HG02884 (cell line): ENCODE results near the gene C1QTNF4.

Source experiments
- ATAC-seq: cut with Tn5 transposase; IDR thresholded peaks from one replicate; pipeline ENCODE4 v1.9.1; 2021; ENCODE audit warnings: mild to moderate bottlenecking, moderate library complexity; ENCODE audit not compliant: unreplicated experiment

The C1QTNF4 gene

DNA sequence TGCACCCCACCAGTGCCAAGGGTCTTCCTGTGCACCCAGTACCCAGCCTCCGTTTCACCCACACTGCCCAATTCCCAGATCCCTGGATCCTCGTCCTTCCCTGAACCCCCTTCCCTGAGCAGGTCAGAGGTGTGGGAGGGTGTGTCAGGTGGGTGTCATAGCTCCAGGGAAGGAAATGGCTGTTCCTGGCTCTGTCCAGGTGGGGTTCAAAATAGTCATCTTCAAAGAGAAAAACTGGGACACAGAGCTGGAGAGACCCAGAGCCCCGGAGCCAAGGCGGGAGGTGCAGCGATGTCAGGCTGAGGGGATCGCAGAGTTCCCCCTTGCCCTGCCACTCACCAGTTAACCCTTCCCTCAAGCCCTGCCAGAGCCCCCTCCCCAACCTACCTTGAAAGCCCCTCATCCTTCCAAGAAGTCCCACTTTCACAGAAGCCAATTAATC lies 698 bp downstream of the C1QTNF4 start:
- ATAC-seq = no peak

DNA sequence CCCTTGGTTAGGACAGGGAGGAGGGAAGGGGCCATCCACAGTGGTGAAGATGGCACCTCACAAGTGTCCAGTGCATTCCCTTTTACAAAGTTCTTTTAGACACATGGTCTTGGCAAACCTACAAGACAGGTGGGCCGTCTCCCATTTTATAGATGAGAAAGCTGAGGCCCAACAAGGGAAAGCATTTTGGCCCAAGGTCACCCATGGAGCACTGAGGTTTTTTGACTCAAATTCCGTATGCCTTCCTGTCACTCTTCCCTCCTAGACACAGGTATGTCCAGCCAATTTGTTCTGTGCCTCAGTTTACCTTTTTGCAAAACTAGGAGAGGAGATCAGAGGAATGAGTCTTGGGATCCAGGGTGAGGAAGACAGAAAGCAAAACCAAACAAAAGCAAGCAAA lies 1.2 kb downstream of the C1QTNF4 start:
- ATAC-seq = no peak

DNA sequence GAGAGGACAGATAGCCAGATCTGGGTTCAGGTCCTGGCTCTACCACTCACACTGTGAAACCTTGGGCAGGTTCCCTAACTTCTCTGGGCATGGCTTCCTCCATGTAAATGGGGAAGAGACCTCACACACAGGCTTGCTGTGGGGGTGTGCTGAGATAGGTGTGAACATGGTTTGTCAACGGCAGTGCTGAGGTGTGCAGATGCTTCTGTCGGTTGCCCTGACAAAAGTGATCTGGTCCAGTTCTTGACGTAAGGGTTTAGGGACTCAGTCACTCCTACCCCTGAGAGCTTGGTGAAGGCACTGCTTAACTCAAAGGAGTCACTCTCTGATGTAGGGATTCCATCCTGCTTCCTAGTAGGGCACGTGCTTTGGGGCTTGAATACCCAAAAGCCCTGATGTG lies 2.0 kb downstream of the C1QTNF4 start:
- no peak for ATAC-seq

DNA sequence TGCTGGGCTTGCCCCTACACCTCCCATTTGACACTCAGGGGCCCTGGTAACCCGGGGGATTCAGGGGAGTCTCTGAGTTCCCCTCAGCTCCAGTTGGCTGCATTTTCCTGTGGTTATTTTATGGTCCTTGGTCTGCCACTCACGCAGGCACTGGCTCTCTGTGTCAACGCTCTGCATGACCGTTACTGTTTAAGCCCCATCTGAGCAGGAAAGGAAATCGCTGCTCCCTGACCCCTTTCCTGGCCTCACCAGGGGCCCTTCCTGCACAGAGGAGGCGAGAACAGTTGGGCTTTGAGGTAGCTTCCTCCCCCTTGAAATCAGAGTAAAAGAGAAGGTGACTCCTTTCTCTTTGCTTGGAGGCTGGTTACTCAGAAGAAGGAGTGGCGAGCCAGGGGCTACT lies 2.4 kb downstream of the C1QTNF4 start:
- no peak for ATAC-seq

DNA sequence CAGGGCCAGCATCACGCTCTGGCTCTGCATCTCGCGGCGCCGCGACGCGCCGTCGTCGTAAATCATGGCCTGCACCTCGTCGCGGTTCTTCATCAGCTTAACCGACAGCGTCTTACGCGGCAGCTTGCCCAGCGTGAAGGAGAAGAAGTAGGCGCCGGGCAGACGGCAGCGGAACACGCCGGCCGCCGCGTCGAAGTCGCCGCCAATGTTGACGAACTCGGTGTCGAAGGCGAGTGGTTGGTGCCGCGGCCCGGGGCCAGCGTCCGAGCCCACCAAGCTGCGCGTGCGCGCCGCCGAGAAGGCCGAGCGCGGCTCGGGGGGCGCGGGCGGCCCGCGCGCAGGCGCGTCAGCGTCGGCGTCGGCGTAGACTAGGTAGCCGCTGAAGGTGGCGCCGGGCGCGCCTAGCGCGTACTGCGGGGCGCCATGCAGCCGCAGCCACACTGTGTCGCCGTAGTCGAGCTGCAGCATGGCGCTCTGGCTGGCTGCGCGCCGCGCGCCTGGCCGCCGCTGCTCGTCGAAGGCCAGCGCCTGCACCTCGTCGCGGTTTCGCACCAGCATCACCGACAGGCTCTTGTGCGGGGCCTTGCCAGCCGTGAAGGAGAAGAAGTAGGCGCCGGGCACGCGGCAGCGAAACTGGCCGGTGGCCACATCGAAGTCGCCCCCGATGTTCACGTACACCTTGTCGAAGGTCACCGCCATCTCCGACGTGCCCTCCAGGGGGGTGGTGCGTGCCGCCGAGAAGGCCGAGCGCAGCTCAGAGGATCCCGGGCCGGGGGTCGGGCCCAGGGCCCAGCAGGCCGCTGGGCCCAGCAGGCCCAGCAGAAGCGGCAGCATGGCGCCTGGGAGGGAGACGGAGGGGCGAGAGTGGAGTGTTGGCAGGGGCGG lies 4.0 kb downstream of the C1QTNF4 start:
- ATAC-seq = no peak

DNA sequence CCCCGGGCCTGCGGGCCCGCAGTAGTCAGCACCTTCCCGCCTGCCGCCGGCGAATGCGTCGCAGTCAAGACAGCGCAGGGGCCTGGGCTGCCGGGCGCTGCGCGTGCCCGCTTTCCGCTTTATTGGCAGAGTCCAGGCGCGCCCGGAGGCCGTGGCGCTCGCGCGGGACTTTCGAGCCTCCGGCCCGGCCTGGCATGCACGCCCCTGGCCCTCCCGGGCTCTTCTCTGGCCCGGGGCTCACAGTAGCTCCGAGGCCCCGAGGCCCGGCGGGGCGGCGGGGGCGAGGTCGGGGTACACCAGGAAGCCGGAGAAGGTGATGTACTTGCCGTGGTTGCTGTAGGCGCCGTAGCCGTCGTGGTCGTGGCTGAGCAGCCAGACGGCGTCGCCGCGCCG lies 4.6 kb downstream of the C1QTNF4 start:
- no peak for ATAC-seq

DNA sequence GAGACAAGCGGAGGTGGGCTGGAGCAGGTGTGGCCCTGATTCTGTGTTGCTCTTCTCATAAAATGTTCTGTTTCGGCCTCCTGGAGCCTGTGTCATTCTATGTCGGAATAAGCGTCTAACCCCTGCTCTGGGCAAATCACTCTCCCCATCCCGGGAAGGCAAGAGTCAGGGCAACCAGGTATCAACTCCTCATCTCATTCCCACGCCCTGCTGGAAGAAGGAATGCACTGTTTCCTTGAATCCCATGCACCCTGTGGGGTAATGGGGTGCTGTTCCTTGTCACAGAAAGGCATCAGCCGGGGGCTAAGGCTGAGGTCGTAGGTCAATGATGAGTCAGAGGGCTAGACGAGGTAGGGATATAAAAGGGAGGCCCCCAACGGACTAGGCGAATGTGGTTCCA lies 5.1 kb downstream of the C1QTNF4 start:
- ATAC-seq = no peak

DNA sequence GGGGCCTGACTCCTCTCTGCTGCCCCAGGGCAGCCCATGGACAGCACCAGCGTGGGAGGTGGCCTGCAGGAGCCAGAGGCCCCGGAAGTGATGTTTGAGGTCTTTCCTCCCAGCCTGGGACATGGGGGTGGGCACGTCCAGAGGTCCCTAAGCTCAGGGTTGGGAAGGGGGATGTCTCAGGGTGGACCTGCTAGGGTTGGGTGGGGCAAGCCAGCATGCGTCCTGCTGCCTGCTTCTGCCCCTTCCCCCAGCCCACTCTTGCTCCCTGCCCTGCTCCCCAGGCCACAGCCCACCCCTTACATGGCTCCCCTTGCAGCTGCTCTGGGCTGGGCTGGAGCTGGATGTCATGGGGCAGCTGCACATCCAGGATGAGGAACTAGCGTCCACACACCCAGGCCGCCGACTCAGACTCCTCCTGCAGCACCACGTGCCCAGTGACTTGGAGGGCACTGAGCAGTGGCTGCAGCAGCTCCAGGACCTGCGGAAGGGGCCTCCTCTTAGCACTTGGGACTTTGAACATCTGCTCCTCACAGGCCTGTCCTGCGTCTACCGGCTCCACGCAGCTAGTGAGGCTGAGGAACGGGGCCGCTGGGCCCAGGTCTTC lies 6.4 kb downstream of the C1QTNF4 start:
- no peak for ATAC-seq

DNA sequence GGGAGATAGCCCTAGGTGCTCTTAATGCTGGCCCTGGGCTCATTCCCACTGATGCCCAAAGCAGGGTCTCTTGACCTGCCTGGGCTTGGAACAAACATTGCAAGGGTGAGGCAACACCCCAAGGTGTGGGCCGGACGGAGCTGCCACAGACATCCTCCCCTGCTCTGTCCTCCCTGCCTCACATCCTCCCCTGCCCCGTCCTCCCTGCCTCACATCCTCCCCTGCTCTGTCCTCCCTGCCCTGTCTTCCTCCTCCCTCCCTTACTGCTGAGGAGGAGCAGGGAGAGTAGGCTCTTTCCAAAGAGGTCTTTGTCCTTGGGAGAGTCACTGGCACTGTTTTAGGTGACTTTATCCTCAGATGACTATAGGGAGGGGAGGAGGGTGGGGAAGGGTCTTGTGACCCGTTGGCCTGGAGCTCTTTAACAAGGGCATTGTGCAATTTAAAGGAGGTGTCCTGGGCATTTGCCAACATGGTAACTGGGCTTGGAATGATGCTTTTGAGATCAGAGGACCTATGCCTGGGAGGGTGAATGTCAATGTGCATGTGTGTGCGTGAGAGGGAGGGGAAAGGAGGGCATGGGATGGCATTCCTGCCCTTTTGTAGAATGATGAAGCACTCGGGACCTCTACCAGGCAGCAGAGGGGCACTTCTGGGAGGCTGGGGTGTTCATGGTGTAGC lies 7.0 kb downstream of the C1QTNF4 start:
- ATAC-seq = no peak

DNA sequence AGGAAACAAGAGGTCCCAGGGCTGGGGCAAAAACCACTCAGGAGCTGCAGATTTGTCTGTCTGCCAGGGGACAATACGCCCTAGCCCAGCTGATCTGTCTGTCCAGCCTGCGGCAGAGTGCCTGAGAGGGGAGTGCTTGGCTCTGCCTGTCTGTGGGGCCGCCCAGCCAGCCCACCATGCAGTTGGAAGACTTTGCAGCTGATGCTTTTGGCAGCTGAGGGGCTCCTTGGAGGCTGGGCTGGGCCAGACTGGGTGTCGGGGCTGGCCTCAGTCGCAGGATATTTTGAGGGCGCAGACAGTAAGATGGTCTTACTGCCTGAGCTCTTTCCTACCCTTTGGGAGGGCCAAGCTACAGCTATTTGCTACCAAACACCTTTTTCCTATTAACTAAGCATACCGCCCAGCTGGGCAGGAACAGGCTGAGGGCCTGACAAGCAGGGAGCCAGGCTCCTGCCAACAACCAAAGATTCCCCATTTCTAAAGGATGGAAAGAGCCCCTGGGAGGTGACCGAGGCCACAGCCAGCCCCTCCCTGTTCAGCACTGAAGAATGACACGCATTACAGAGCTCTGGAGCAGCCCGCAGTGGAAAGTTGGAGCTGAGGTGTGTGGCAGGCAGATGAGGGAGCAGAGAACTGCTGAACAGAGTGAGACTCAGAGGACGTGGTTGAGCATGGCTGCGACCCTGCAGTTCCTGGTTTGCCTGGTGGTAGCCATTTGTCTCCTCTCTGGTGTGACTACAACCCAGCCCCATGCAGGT lies 7.9 kb downstream of the C1QTNF4 start, which contains the start of gene FAM180B:
TSS of gene FAM180B (plus strand) at position 581 of the 758 bp plus-strand sequence. CDS start at position 672, 91 bp downstream.
- no peak for ATAC-seq

DNA sequence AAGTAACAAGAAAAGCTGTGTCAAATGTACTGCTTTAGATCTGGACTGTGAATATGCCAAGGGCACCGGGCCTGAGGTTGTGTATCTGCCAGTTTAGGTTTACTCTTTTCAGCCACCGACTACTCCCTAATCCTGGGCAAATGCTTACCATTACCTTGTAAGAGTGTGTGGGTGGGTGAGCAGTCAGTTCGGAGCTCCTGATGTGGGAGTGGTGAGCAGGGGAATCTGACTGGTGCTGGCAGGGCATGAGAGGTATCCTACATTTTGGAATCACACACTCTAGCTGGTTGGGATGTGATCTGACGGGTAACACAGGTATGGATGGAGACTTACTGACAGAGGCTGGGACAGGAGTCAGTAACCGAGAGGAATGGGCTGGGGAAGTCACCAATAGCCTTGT lies 10.4 kb downstream of the C1QTNF4 start:
- ATAC-seq = no peak

DNA sequence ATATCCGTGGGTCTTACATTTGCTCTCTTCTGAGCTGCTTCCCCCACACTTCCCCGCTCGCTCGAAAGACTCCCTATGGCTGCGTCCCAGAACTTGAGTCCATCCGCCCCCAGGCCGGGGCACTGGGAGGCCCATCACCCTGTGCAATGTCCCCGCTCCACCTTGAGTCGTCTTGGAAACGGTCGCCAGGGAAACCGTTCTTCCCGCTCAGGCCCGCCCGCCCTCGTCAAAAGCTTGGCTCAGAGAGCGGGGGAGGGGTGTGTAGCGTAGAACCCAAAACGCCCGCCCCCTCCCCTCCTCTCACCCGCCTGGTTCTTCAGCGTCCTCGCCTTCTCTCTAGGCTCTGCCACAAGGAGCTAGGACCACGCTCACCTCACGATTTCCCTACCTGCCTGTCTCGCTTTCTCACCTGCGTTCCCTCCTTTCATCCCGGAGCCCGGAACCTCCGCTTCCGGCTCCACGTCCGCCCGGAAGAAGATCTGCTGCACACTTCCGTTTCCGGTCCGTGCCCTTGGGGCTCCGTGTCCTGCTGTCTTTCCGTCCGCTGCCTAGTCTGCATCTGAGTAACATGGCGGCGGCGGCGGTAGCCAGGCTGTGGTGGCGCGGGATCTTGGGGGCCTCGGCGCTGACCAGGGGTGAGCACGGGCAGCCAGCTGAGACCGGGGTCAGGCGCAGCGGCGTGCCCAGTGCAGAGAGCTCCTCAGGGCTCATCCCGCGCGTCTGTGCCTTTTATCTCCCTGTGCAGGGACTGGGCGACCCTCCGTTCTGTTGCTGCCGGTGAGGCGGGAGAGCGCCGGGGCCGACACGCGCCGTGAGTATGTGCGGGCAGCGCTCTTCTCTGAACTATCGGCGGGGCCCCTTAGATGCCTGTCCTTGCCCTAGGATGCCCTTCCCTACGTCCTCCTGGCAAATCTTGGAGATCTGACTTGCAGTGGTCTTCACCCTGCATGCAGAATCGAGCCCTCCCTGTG lies 15.4 kb downstream of the C1QTNF4 start, which contains the start of the genes KBTBD4 and NDUFS3:
TSS of gene KBTBD4 (minus strand) at position 447 of the 971 bp plus-strand sequence. CDS start at position 428, 19 bp downstream.
TSS of gene NDUFS3 (plus strand) at position 551 of the 971 bp plus-strand sequence. CDS start at position 569, 18 bp downstream.
- ATAC-seq = peak; percentile 86

DNA sequence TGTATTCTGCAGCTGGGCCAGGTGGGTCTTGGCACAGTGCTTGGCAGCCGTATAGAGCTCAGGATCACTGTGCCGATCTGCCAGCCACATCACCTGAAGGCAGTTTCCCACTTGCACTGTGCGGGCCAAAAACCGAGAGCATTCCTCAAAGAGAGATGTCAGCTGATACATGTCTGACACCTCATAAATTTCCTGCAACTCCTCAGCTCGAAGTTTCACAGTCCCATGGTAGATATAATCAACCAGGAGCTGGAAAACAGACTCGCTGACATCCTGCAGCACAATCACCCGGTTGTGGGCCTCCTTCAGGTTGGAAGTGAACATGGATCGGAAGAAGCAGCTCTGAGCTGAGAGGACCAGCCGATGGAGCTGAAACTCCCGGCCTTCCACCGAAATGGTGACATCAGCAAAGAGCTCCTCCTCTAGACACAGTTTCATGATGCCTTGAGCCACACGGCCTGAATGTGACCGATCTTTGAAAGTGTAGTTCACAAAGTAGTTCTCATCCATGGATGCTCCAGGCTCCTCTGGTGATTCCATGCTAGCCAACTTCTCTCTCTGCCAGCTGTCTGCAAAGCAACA lies 16.7 kb downstream of the C1QTNF4 start:
- no peak for ATAC-seq

DNA sequence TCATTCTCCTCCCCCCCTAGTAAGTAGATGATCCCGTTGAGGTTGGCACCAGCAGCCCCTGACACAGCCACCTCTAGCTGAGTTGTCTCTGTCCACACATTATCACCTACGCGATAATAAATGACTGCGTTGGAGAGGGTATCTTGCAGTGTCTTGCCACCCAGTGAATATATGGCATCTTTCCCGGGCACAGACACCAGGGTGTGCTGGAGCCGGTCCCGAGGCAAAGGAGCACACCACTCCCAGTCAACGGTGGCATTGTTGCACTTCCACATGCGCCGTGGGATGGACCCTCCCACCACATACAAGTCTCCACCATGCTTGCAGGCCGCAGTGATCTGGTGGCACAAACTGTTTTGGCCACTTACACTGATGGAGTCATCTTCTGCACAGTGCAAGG lies 20.9 kb downstream of the C1QTNF4 start:
- ATAC-seq = no peak

DNA sequence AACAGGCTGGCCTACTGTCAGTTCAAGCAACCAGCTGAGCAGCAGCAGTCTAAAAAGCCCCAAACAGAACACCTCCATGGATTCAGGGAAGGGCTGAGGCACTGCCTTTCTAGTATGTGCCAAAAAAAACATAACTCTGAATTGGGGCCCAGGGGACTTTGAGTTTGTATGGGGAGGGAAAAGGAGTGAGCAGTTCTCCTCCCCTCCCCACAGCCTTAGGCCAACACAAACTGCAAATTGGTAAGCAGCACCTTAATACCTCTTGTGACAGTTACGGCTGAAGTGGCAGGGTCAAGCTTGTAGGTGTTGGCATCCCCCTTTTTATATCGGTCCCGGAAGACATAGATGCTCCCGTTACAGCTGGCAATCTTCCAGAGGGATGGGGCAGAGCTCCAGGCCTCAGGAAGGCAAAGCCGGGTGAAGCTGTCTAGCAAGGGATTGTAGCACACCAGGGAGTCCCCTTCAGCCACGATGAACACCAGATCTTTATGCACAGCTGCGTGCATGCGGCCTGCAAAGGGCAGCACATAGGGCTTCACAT lies 21.4 kb downstream of the C1QTNF4 start:
- no peak for ATAC-seq

DNA sequence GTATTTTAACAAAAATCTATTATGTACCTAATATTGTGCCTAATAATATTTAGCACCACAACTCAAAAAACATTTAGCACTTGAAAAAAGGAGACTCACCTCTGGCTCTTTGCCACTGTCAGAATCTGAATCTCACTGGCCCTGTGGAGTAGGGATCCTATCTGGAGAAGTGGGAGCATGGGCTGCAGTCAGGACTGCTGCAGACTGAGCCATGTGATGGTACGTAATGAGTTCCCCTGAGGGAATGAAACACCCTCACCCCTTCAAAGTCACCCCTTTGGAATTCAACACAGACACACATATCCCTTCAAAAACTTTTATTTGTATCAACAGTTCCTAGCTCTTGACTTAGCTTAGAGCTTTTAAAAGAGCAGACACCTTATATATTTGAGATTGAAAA lies 22.3 kb downstream of the C1QTNF4 start:
- ATAC-seq = no peak

DNA sequence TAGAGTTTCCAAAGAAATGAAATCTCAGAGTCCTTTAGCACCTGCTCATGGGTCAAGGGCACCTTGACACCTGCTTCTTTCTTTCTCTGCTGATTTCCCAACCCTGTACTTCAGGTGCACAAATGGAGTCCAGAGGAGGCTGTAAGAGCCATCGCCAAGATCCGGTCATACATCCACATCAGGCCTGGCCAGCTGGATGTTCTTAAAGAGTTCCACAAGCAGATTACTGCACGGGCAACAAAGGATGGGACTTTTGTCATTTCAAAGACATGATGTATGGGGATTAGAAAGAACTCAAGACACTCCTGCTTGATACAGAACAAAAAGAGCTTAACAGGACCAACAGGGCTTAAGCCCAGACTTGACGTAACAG lies 22.9 kb downstream of the C1QTNF4 start:
- ATAC-seq = no peak

DNA sequence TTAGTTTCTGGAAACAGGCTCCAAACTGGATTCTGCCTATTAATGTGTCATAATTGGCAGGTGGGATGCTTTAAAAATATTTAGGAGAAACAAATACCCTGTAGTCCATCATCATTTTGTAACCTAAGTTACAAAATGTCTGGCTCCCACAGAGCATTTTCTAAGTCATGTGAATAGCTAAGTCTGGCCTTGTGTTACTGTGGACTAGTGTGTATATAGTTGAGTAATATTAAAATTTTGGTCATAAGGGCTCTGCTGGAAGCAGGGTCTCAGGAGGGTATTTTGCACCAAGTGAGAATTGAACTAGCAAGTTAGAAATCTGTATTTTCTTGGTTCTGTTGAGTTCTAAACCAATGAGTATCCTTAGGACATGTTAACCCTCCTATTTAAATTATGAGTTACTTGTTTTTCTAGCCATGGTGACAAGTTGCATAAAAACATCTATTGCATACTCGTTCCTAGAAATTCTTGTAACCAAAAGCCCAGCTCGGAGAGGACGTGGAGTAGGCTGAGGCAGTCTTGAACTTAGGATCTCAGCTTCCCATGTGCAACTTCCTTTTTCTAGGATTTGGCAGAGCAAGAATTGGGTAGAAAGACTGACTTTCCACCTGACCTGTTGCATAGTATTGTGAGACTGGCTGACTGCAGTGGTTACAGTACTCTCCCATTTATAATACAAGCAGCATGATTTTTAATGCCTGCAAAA lies 23.4 kb downstream of the C1QTNF4 start:
- no peak for ATAC-seq
